Activated T-cell treated with anti-CD3 and anti-CD28 coated beads, Interleukin-2, amount 50 U/mL, for 1 hour (primary cell): ENCODE results near the gene DHRS7B.
A peak's percentile ranks its signal among the peaks of the same experiment; 100 is the strongest.
"Not testable (repeated sequence)": the region's sequence is repeated elsewhere in the genome, so short reads cannot be mapped to it uniquely, and the experiment has no call there.

Experiments
- DNase-seq: peaks from one replicate; pipeline ENCODE4 v3.0.0-alpha.2; 2020

The DHRS7B gene

DNA sequence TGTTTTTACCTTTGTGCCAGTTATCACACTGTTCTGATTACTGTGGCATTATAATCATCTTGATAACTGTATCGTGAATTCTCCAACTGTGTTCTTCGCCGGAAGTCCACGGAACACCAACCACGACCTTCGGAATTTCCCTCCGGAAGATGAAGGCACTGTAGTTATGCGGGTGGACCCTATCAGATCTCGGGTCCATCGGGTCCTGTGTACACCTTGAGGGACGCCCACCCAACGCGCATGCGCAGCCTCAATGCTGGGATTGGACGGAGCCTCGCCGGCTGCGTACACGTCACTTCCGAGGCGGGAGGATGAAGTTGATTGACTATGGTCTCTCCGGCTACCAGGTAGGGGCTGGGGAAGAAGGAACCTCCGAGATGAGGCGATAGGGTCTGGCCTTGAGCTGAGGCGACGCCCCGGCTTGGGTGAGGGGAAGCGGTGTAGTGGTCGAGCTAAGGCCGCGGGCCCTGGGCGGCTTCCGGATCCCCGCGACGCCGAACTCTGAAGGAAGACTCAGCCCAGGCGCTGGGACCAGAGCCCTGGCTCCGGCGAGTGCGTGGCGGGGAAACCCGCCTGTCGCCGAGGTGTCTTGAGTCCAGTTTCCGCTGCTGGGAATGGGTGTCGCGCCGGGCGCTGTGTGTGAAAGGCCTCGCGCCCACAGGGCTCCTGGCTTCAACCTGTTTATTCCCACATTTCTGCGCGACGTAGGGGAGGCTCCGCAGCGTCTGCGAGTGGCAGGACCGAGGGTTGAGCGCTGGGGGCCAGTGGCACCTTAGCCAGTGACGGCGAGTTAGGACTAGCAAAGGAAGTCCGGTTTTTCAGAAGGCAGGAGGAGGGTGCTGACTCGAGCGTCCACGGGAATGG lies at the start of gene DHRS7B:
Gene DHRS7B, plus strand, starts transcription at position 320 of the 864 bp plus-strand sequence. Its CDS starts 8 bp downstream, at position 328.
- peak; percentile 95 for DNase-seq

DNA sequence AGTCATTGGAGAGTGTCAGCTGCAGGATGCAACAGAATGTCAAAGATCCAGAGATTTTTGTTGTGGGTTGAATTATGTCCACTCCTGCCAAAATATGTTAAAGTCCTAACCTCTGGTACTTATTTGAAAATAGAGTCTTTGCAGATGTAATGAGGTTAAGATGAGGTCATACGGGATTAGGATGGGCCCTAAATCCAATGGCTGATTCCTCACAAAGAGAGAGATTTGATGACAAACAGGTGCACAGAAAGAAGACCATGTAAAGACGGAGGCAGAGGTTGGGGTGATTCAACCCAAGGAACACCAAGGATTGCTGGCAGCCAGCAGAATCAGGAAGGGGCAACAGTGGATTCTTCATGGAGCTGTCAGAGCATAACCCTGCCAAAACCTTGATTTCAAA lies 49.5 kb upstream of the DHRS7B start:
- DNase-seq = no peak

- no peak for DNase-seq
Measured at GRCh38 chr17:21078016-21078780, 48.6 kb upstream of the DHRS7B start.

DNA sequence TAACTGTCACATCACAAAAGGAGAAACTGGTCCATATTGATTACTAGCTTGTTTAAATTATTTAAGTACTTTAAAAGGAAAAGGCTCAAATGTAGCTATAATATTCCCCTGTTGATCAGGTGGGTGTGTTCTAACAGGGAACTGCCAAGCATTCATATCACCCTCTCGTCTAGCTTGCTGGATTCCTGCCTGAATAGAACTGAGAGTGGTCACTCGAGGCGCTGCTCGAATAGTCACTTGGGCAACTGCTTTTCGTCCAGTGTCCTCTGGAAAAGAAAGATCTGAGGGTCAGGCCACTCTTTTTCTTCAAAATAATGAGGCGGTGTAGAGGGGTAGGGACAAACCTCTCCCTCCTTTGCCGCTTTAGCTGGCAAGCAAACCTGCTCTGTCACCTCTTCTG lies 47.6 kb upstream of the DHRS7B start:
- DNase-seq = no peak

DNA sequence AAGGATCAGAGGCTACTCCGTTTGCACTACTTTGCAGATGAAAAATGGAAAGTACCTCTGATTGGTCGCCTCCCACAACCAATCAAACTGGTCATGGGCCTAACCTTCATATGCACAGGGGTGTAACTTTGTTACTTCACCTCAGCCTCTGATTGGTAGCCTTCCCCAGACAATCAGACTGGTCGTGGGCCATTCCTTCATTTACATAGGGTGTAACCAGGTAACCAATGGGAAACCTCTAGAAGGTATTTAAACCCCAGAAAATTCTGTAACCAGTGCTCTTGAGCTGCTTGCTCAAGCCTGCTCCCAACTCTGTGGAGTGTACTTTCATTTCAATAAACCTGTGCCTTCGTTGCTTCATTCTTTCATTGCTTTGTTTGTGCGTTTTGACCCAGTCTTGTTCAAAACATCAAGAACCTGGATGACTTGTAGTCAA lies 44.7 kb upstream of the DHRS7B start:
- no peak for DNase-seq

GRCh38 chr17:21085280-21085679 lies 41.5 kb upstream of the DHRS7B start:
- not testable (repeated sequence) for DNase-seq

DNA sequence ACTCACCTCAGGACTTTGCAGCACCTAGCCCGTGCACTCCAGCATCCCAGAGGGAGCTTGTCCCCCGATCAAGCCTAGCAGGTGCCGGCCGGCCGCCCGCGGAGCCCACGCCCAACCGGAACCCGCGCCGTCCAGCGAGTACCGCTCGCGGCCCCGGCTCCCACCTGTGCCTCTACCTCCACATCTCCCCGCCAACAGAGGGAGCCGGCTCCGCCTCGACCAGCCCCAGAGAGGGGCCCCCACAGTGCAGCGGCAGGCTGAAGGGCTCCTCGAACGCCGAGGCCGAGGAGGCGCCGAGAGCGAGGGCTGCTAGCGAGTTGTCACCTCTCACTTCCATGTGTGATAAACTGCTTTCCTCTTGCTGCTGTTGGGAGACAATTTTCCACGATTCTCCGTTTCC lies 41.1 kb upstream of the DHRS7B start:
- DNase-seq = no peak

- DNase-seq = no peak
Measured at GRCh38 chr17:21089145-21089544, 37.6 kb upstream of the DHRS7B start.

DNA sequence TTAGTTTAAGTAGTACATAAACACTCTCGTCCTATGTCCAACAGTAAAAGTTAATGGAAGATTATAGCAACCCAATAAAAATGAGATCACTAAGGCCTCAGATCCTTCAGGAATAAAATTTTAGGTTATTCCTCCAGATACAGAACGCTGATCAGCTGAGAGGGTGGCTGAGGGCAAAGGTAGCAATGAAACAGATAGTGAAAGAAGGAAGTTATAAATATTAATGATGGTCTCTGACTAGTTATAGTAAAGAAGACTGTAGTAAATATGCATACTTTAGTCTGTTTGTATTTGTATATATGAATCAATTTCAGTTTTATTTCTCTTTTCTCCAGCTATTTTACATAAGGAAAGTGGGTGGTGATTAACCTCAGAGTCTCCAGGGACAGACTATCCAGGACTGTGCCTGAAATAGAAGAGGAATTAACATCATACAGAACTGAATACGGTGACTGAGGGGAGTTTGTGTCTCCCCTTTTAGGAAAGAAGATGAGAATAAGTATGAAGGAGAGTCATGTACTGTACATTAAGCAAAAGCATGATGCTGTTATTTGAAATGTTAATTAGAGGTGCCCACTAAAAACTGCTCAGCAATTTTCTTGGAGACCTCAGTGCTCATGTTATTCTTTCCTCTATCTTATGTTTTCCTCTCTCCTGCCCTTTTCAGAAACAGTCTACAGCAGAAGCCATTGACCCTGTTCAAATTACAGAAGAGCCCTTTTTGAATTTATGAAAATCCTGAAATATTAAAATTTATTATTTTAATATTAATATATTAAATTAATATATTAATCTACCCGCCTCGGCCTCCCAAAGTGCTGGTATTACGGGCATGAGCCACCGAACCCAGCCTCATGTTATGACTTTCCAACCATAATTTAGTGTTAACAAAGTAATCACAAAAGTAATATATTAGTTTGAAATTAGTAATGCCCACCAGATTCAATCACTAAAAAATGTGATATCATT lies 36.5 kb upstream of the DHRS7B start:
- no peak for DNase-seq

DNA sequence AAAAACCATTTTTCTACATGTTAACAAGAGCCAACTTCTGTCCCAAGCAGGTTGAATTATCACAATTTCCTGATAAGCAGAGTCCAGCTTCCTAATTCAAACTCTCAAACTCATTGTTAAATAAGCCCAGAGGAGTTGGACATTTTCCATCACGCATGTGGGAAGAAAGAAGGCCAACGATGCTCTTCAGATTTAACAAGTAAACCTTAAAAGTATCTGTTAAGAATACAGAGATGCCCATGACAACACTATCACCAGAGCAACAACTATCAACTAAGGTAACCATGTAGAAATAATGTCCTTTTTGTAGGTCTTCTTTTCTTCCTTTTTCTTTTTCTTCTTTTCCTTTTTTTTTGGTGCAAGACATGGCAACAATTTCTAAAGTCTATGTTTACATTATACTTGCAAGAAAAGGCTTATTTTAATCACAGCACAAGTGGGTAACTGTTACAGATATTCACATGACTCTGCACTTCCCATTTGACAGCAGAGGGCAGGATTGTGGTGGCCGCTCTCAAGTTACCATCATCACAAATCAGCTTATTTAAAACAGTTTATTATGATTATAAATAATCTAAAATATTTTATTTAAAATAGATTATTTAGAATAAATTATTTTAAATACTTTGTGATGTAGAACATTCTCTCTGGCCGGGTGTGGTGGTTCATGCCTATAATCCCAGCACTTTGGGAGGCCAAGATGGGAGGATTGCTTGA lies 35.7 kb upstream of the DHRS7B start:
- no peak for DNase-seq

- no peak for DNase-seq
Measured at GRCh38 chr17:21094298-21094704, 32.5 kb upstream of the DHRS7B start.

GRCh38 chr17:21095735-21096134 lies 31.0 kb upstream of the DHRS7B start:
- no peak for DNase-seq

GRCh38 chr17:21096874-21097273 lies 29.9 kb upstream of the DHRS7B start:
- DNase-seq = no peak

- peak; percentile 53 for DNase-seq
Measured at GRCh38 chr17:21098934-21099689, 27.7 kb upstream of the DHRS7B start.

DNA sequence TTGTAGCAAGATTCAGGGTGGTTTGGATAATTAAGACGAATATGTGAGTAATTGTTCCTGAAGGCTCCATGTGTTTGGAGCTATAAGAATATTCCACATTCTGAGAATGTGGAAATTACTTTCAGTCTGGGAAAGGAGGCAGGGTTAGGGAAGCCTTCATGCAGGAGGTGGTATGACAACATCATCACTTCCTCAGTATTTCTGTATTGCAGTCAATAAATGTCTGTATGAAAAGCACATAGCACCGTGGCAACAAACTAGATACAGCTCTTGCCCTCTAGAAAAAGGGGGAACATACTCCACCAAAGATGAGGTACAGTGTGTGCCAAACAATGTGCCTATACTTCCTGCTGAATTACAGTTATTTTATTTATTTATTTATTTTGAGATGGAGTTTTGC lies 26.1 kb upstream of the DHRS7B start:
- DNase-seq = no peak

DNA sequence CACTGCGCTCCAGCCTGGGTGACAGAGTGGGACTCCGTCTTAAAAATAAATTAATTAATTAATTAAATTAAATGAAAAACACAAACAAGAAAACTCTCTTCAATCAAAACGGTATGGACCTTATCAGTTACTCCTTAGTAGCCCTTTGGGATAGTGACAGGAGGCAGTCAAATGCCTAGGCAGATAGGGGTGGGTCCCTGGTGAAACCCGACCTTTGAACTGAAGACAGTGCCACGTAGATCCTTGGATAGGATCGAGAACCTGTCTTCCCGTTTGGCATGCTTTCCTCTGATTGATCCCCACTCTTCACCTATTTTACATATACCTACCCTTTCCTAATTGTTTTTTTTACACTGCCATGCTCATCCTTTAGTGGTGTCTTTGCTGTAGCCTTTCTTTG lies 22.2 kb upstream of the DHRS7B start:
- DNase-seq = no peak

DNA sequence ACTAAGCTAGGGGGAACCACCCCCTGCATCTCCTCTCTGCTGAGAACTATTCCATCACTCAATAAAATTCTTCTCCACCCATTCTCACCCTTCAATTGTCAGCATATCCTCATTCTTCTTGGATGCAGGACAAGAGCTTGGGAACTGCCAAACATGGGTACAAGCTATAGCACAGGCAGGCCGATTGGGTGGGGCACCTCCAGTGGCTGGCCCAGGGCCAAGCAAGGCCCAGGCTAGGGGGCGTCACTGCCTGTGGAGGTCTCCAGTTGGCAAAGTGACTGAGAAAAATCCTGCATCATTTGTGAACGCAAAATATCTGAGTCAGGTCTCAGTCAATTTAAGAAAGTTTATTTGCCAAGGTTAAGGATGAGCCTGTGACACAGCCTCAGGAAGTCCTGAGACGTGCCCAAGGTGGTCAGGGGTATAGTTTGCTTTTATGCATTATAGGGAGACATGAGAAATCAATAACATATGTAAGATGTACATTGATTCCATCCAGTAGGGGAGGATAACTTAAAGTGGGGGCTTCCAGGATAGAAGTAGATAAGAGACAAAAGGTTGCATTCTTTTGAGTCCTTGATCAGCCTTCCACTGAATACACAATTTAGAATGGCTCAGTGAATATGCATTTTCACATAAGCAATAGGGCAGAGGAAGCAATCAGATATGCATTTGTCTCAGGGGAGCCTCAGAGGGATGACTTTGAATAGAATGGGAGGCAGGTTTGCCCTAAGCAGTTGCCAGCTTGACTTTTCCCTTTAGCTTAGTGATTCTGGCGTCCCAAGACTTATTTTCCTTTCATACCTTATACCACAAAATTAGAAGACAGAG lies 21.5 kb upstream of the DHRS7B start:
- no peak for DNase-seq

GRCh38 chr17:21106316-21106715 lies 20.4 kb upstream of the DHRS7B start:
- DNase-seq = no peak

DNA sequence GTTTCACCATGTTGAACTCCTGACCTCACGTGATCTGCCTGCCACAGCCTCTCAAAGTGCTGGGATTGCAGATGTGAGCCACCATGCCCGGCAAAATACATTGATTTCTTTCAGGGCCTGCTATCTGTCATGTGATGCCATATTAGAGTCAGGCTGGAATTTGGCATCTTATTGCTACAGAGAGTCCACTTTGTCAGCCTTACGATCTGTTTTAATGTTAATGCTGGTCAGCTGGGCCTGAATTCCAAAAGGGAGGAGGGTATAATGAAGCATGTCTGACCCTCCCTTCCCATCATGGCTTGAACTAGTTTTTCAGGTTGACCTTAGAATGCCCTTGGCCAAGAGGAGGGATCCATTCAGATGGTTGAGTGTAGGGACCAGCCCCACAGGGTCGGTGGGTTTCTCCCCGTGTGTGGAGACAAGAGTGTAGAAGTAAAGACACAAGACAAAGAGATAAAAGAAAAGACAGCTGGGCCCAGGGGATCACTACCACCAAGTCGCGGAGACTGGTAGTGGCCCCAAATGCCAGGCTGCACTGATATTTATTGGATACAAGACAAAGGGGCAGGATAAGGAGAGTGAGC lies 19.6 kb upstream of the DHRS7B start:
- not testable (repeated sequence) for DNase-seq

DNA sequence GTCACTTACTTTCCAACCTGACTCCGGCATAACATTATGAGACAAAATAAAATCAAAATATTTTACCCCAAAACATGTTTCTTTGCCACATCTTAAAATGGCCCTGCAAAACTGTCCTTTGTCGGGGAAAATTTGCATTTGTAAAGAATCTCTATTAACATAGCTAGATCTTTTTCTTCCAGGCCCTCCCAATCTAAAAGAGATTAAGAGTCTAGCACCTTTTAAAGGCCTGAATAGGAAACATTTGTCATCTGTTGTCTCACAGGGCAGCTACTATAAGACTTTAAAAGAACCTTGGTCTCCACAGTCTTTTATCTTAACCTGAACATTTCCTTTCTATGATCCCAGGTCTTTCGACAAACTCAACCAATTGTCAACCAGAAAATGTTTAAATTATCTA lies 18.1 kb upstream of the DHRS7B start:
- no peak for DNase-seq
